Neural progenitor cell (in vitro differentiated cells): Measurements from ENCODE around the gene POLR3F. TPM values are rescaled to one million over a fixed set of nuclear protein-coding genes. Genes with fewer than 3 reads are reported as not detected.

Experiments
- DNase-seq: peaks from one replicate; pipeline ENCODE4 v3.0.0-alpha.2; 2016; ENCODE audit warnings: low spot score
- H2AFZ ChIP-seq: fragments of 200-600 bp; sonication (generic); replicated peaks from 2 replicates; pipeline ENCODE4 v1.6.1; 2016; ENCODE audit warnings: antibody characterized with exemption
- H3F3A ChIP-seq: fragments of 200-600 bp; sonication (generic); 2 replicates; pipeline ENCODE4 v1.6.1; 2016; ENCODE audit warnings: antibody characterized with exemption, low read depth
- H3K27ac ChIP-seq: fragments of 200-600 bp; sonication (generic); 2 replicates; pipeline ENCODE4 v1.5.1; 2016; ENCODE audit warnings: mild to moderate bottlenecking
- H3K27me3 ChIP-seq: fragments of 200-600 bp; sonication (generic); 2 replicates; pipeline ENCODE4 v1.6.1; 2016; ENCODE audit warnings: mild to moderate bottlenecking, moderate library complexity
- H3K36me3 ChIP-seq: fragments of 200-600 bp; sonication (generic); 2 replicates; pipeline ENCODE4 v1.5.1; 2016
- H3K4me1 ChIP-seq: fragments of 200-600 bp; sonication (generic); 2 replicates; pipeline ENCODE4 v1.6.1; 2016; ENCODE audit warnings: mixed run types
- H3K4me2 ChIP-seq: fragments of 200-600 bp; sonication (generic); 2 replicates; pipeline ENCODE4 v1.6.1; 2016
- H3K4me3 ChIP-seq: fragments of 200-600 bp; sonication (generic); 2 replicates; pipeline ENCODE4 v1.5.1; 2016
- H3K79me2 ChIP-seq: fragments of 200-600 bp; sonication (generic); 2 replicates; pipeline ENCODE4 v1.6.1; 2016; ENCODE audit warnings: low read depth
- H3K9ac ChIP-seq: fragments of 200-600 bp; sonication (generic); 2 replicates; pipeline ENCODE4 v1.6.1; 2016
- H3K9me3 ChIP-seq: fragments of 200-600 bp; sonication (generic); 2 replicates; pipeline ENCODE4 v1.5.1; 2016; ENCODE audit warnings: low read depth
- H4K20me1 ChIP-seq: fragments of 200-600 bp; sonication (generic); 2 replicates; pipeline ENCODE4 v1.6.1; 2016; ENCODE audit warnings: low read depth
- H3K27ac Mint-ChIP-seq: 3 replicates; pipeline ENCODE4 v1.8.0; 2021; ENCODE audit warnings: mixed read lengths
- H3K27me3 Mint-ChIP-seq: 2 replicates; pipeline ENCODE4 v1.8.0; 2022; ENCODE audit warnings: low read depth, mild to moderate bottlenecking, inconsistent platforms, moderate library complexity, mixed read lengths; ENCODE audit not compliant: insufficient read depth
- H3K36me3 Mint-ChIP-seq: 3 replicates; pipeline ENCODE4 v1.8.0; 2021; ENCODE audit warnings: mixed read lengths
- H3K4me1 Mint-ChIP-seq: 3 replicates; pipeline ENCODE4 v1.8.0; 2021; ENCODE audit warnings: mixed read lengths
- H3K4me3 Mint-ChIP-seq: 3 replicates; pipeline ENCODE4 v1.8.0; 2021; ENCODE audit warnings: mild to moderate bottlenecking, moderate library complexity, mixed read lengths
- H3K9me3 Mint-ChIP-seq: 3 replicates; pipeline ENCODE4 v1.8.0; 2020; ENCODE audit warnings: mixed read lengths
- EZH2 ChIP-seq: fragments of 200-600 bp; sonication (generic); IDR thresholded peaks from 2 replicates; pipeline ENCODE4 v1.6.1; 2017; ENCODE audit warnings: antibody characterized with exemption, mild to moderate bottlenecking, moderate library complexity
- EZH2phosphoT487 ChIP-seq: fragments of 200-600 bp; sonication (generic); IDR thresholded peaks from 2 replicates; pipeline ENCODE4 v1.6.1; 2017; ENCODE audit warnings: antibody characterized with exemption
- total RNA-seq: library from RNA; depleted of rRNA; stranded (reverse); fragments of >200 nt; gene quantifications from 2 replicates; pipeline ENCODE4 v1.2.3, GENCODE V29; 2015; ENCODE audit warnings: low replicate concordance
- TF ChIP-seq, protein P1 (sequence below): fragments of 200-600 bp; sonication (generic); IDR thresholded peaks from 2 replicates; pipeline ENCODE4 v1.5.1; 2017; ENCODE audit warnings: antibody characterized with exemption, mild to moderate bottlenecking

Gene POLR3F
- total RNA-seq, 1 donor from 2014 or later: 28.5 TPM

DNA sequence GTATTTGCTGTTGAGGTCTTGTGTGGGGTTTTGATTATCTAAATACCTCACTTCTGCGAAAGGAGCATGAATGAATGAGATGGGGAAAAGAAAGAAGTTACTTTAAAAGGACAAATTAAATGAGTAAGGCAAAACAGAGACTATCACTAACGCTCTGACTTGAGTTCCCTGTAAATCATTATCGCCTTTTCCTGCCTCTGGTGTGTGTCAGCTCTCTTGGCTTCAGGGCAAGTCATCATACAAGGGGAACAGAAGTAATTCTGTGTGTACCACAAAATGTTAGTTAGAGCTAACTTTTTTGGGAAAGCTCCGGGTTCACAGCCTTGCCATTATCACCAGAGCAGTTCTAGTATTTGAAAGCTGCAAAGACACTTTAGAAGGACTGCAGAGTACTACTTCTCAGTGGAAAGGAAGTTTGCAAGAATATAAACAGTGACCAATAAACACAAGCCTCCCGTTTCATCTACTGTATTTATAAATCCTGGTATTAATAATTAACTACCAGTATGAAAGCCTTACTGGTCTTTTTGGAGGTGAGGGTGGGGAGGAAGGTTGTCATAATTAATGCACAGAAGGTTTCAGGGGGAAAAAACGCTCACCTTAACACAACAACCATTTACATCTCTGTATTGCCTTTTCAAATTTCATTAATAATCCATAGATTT lies 1.5 kb upstream of the POLR3F start:
- H2AFZ ChIP-seq: peak overlapping the region; percentile 97

DNA sequence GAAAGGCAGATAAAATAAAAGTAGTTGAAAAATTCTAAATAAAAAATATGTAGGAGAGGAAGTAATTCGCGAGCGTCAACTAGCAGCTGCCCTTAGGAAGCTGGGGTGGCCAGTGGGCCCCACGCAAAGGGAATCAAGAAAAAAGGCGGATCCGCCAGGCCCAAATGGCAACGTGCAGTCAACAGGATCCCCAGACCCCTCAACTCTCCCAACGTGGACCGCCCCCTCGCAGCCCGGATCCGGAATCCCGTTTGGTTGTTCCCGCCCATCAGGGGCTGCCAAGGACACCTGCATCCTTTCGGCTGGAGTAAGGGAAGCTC lies 656 bp upstream of the POLR3F start:
- H3F3A ChIP-seq: peaks cover 14% of the 10 kb centered on the region
- H3K4me3 ChIP-seq: peak overlapping the region; percentile 83
- TF ChIP-seq EZH2phosphoT487 (no peak), EZH2 (no peak)
- TF ChIP-seq, protein P1, sequence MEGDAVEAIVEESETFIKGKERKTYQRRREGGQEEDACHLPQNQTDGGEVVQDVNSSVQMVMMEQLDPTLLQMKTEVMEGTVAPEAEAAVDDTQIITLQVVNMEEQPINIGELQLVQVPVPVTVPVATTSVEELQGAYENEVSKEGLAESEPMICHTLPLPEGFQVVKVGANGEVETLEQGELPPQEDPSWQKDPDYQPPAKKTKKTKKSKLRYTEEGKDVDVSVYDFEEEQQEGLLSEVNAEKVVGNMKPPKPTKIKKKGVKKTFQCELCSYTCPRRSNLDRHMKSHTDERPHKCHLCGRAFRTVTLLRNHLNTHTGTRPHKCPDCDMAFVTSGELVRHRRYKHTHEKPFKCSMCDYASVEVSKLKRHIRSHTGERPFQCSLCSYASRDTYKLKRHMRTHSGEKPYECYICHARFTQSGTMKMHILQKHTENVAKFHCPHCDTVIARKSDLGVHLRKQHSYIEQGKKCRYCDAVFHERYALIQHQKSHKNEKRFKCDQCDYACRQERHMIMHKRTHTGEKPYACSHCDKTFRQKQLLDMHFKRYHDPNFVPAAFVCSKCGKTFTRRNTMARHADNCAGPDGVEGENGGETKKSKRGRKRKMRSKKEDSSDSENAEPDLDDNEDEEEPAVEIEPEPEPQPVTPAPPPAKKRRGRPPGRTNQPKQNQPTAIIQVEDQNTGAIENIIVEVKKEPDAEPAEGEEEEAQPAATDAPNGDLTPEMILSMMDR: no peak
- Mint-ChIP-seq H3K27ac (peak overlapping the region; percentile 100), H3K4me1 (peaks cover 23% of the 10 kb centered on the region), H3K36me3 (no peaks in the 10 kb centered on the region), H3K9me3 (no peaks in the 10 kb centered on the region), H3K27me3 (no peaks in the 10 kb centered on the region), H3K4me3 (peak overlapping the region; percentile 99)
- H3K27me3 ChIP-seq: no peaks in the 10 kb centered on the region
- no peaks in the 10 kb centered on the region for H3K36me3 ChIP-seq
- peaks cover 45% of the 10 kb centered on the region for H3K79me2 ChIP-seq
- H3K9me3 ChIP-seq: no peaks in the 10 kb centered on the region
- H3K27ac ChIP-seq: peak overlapping the region; percentile 11
- DNase-seq: no peak
- peak overlapping the region; percentile 81 for H3K4me2 ChIP-seq
- no peaks in the 10 kb centered on the region for H4K20me1 ChIP-seq
- H3K4me1 ChIP-seq: peaks cover 13% of the 10 kb centered on the region
- H2AFZ ChIP-seq: peak overlapping the region; percentile 97
- peak overlapping the region; percentile 16 for H3K9ac ChIP-seq

More for the DNA sequence above, 1.5 kb upstream of the POLR3F start:
- Histone ChIP-seq H3K4me2 (peak overlapping the region; percentile 81), H3K4me1 (peaks cover 13% of the 10 kb centered on the region), H4K20me1 (no peaks in the 10 kb centered on the region), H3K79me2 (peaks cover 40% of the 10 kb centered on the region), H3K27ac (no peak overlapping the region), H3K9ac (peak overlapping the region; percentile 16), H3K4me3 (peak overlapping the region; percentile 83), H3K27me3 (no peaks in the 10 kb centered on the region), H3K9me3 (no peaks in the 10 kb centered on the region), H3K36me3 (no peaks in the 10 kb centered on the region), H3F3A (peaks cover 14% of the 10 kb centered on the region)
- no peaks in the 10 kb centered on the region for H3K9me3 Mint-ChIP-seq
- TF ChIP-seq, protein P1: no peak
- TF ChIP-seq EZH2 (no peak), EZH2phosphoT487 (no peak)
- peak overlapping the region; percentile 99 for H3K4me3 Mint-ChIP-seq
- DNase-seq: no peak
- peaks cover 23% of the 10 kb centered on the region for H3K4me1 Mint-ChIP-seq
- no peak overlapping the region for H3K27ac Mint-ChIP-seq
- H3K36me3 Mint-ChIP-seq: no peaks in the 10 kb centered on the region
- H3K27me3 Mint-ChIP-seq: no peaks in the 10 kb centered on the region

DNA sequence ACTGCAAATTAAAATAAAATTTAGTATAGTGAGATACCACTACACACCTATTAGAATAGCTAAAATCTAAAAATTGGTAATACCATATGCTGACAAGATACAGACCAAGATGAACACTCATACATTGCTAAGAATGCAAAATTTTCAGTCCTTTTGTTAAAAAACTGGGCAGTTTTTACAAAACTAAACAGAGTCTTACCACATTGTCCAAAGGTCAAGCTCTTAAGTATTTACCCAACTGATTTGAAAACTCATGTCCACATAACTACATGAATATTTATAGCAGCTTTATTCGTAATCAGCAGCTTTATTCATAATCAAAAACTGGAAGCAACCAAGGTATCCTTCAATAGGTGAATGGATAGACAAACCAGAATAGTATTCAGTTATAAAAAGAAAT lies 10.0 kb downstream of the POLR3F start:
- Histone ChIP-seq H3K27ac (no peak overlapping the region), H3F3A (peaks cover 4% of the 10 kb centered on the region), H3K79me2 (no peaks in the 10 kb centered on the region), H3K4me3 (no peak overlapping the region), H3K9me3 (no peaks in the 10 kb centered on the region), H3K4me2 (no peak overlapping the region), H4K20me1 (no peaks in the 10 kb centered on the region), H3K27me3 (no peaks in the 10 kb centered on the region), H3K9ac (no peak overlapping the region), H3K36me3 (peaks cover 37% of the 10 kb centered on the region), H2AFZ (no peak overlapping the region), H3K4me1 (no peaks in the 10 kb centered on the region)
- H3K9me3 Mint-ChIP-seq: no peaks in the 10 kb centered on the region
- TF ChIP-seq, protein P1: no peak
- TF ChIP-seq EZH2 (no peak), EZH2phosphoT487 (no peak)
- no peak overlapping the region for H3K4me3 Mint-ChIP-seq
- no peak for DNase-seq
- H3K4me1 Mint-ChIP-seq: no peaks in the 10 kb centered on the region
- no peak overlapping the region for H3K27ac Mint-ChIP-seq
- H3K27me3 Mint-ChIP-seq: peaks cover 5% of the 10 kb centered on the region
- H3K36me3 Mint-ChIP-seq: peaks cover 7% of the 10 kb centered on the region
